GM13977 (cell line): Measurements from ENCODE around the gene TCTN2.

Source experiments
- DNase-seq: peaks from one replicate; pipeline ENCODE4 v3.0.0; 2012; ENCODE audit warnings: low spot score
- in situ Hi-C: fragments of 300-500 bp; cut with MboI; formaldehyde crosslinking; loops from one replicate; pipeline ENCODE4 v1.12.0; 2022; ENCODE audit warnings: low sequenced_read_pairs, low pct_unique_long_range_greater_than_20kb, mixed read lengths, inconsistent platforms; ENCODE audit not compliant: unreplicated experiment
- TF ChIP-seq, protein P1 (sequence below): IDR thresholded peaks from 2 replicates; pipeline ENCODE4 v1.5.1; 2012; ENCODE audit warnings: mild to moderate bottlenecking, control low read depth; ENCODE audit not compliant: insufficient read depth; ENCODE audit errors: extremely low read depth, missing control alignments

TCTN2 gene

DNA sequence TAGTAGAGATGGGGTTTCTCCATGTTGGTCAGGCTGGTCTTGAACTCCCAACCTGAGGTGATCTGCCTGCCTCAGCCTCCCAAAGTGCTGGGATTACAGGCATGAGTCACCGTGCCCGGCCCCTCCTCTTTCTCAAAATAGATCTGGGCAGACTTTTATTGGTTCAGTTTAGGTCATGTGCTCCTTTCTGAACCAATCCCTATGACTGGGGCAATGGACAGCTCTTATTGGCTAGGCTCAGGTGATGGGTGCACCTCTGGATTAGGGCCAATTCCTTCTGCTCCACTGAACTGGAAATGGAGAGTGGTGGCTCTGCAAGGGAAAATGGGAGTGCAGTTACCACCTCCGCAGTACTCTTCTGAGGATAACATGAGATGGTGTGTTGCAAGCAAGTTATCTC lies 35.0 kb downstream of the TCTN2 start:
- TF ChIP-seq, protein P1, sequence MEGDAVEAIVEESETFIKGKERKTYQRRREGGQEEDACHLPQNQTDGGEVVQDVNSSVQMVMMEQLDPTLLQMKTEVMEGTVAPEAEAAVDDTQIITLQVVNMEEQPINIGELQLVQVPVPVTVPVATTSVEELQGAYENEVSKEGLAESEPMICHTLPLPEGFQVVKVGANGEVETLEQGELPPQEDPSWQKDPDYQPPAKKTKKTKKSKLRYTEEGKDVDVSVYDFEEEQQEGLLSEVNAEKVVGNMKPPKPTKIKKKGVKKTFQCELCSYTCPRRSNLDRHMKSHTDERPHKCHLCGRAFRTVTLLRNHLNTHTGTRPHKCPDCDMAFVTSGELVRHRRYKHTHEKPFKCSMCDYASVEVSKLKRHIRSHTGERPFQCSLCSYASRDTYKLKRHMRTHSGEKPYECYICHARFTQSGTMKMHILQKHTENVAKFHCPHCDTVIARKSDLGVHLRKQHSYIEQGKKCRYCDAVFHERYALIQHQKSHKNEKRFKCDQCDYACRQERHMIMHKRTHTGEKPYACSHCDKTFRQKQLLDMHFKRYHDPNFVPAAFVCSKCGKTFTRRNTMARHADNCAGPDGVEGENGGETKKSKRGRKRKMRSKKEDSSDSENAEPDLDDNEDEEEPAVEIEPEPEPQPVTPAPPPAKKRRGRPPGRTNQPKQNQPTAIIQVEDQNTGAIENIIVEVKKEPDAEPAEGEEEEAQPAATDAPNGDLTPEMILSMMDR, result no peak
- in situ Hi-C loops, result no loop called here

DNA sequence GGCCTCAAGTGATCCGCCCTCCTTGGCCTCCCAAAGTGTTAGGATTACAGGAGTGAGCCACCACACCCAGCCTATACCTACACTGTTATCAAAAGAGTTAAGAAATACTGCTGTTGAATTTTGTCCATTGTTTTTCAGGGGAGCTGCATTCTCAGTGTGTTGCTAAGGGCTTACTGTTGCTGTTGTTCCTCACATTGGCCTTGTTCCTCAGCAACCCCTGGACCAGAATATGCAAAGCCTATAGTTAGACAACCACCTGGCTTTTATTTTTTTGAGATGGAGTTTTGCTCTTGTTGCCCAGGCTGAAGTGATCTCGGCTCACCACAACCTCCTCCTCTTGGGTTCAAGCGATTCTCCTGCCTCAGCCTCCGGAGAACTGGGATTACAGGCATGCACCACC lies 36.6 kb downstream of the TCTN2 start:
- DNase-seq, result no peak
- TF ChIP-seq, protein P1, result no peak
- in situ Hi-C loops, result no loop called here

More for the DNA sequence above, 35.0 kb downstream of the TCTN2 start:
- DNase-seq, result no peak

DNA sequence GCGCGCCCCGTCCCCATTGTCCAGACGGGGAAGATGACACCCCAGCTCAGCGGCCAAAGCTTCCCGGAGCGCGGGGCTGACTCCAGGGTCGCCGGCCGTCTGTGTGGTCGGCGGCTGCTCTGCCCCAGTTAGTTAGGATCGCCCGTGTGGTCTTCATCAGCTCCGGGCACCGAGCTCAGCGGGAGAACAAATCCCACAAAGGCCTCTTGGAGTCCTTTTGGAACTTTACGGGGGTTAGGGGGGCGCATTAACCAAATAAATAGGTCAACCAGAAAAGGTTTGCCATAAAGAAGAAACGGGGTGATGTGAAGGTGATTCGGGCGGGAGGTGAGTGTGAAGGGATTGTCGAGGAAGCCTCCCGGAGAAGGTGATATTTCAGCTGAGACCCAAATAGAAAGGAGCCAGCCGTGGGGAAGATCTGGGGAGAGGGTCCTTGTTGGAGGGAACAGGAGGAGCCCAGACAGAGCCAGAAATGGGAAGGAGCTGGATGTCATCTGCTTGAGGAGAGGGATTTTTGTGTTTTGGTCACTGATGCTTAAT lies 41.9 kb downstream of the TCTN2 start:
- in situ Hi-C loops, result no loop called here
- DNase-seq, result no peak
- TF ChIP-seq, protein P1, result no peak

GRCh38 chr12:123713398-123713797 lies 42.5 kb downstream of the TCTN2 start:
- peak; percentile 23 for DNase-seq

DNA sequence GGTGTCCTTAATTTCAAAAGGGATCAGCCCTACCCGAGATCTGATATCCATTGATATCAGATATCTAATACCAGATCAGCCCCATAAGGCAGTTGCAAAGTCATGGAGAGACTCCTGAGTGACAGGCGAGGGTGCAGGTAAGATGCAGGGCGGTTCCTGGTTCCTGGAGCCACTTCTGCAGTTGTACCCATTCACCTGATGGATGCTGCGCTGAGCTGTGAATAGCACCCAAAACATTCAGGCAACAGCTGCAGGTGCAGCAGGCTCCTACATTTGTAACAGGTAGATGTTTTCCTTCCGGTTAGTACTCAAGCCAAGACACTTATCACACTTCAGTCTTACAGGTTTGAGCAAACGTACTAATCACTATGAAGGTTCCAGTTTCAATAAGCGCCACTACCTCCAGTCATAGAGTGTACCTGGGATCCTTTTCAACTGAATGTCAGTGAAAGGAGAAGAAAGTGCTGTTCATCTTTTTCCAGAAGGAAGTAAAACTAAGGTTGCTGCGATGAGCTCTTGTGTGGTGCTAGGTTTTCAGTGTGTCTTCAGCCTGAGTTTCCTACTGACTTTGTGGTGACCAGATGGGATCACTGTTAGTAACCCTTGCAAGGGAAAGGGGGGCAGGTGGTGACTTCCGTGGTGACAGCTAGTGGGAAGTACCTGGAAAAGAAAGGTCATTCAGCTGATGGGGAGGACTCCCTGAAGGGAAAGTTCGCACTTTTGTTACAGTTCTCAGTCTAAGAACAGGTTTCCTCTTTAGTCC lies 43.1 kb downstream of the TCTN2 start:
- DNase-seq, result peak; percentile 55
- in situ Hi-C loops, result no loop called here
- TF ChIP-seq, protein P1, result no peak

More at GRCh38 chr12:123713398-123713797, 42.5 kb downstream of the TCTN2 start:
- TF ChIP-seq, protein P1, result no peak
- in situ Hi-C loops, result no loop called here

- peak; percentile 28 for DNase-seq
- TF ChIP-seq, protein P1, result no peak
- in situ Hi-C loops, result no loop called here
Observed at GRCh38 chr12:123715195-123715594, 44.3 kb downstream of the TCTN2 start.
